Transverse colon (tissue), 4 donors: ENCODE results near the gene PDZD2.

ENCODE experiments used
- CTCF ChIP-seq, 5 experiments: fragments of 200-600 bp in 3 of 5; fragments of 450-650 bp in 2 of 5; sonication (generic) in 3 of 5; IDR thresholded peaks; 1 replicate in 2 of 5; 2 replicates in 3 of 5; pipeline ENCODE4 v1.5.1; 2016 to 2017; ENCODE audit warnings: antibody characterized with exemption in 5 of 5, inconsistent platforms in 3 of 5, mild to moderate bottlenecking in 2 of 5, moderate library complexity in 1 of 5
- EP300 ChIP-seq: sonication (generic); formaldehyde crosslinking; IDR thresholded peaks from one replicate; pipeline ENCODE4 v1.6.1; 2017; ENCODE audit warnings: antibody characterized with exemption, low read depth
- POLR2AphosphoS5 ChIP-seq, 3 donors: sonication (generic); formaldehyde crosslinking; IDR thresholded peaks; one replicate each; pipeline ENCODE4 v1.6.1; 2016; ENCODE audit warnings: antibody characterized with exemption in 3 of 3

GRCh38 chr5:31682025-31682424 lies 43.1 kb downstream of the PDZD2 start:
- TF ChIP-seq POLR2AphosphoS5 (IDR thresholded peaks at IDR 0.05) (no peak), EP300 (no peak), CTCF (IDR thresholded peaks at IDR 0.05) (no peak)
